ENCODE results near the gene CNMD.
"Not testable (repeated sequence)": the region's sequence is repeated elsewhere in the genome, so short reads cannot be mapped to it uniquely, and the experiment has no call there.

The CNMD gene

GRCh38 chr13:52734075-52734623 lies 5.5 kb downstream of the CNMD start:
- Mint-ChIP-seq H3K4me1 (peaks cover under 1 to 1% of the 10 kb centered on the region in 2 donors), H3K27me3 (peaks cover 22 to 28% of the 10 kb centered on the region in 2 donors), H3K27ac (no peak overlapping the region), H3K36me3 (no peaks in the 10 kb centered on the region), H3K9me3 (no peaks in the 10 kb centered on the region), H3K4me3 (no peak overlapping the region)
- DNase-seq (no peak), ATAC-seq (replicated peaks) (no peak)

- Mint-ChIP-seq H3K36me3 (no peaks in the 10 kb centered on the region), H3K4me3 (no peak overlapping the region)
Observed at GRCh38 chr13:52726258-52726657, 13.4 kb downstream of the CNMD start.

GRCh38 chr13:52725302-52725701 lies 14.3 kb downstream of the CNMD start:
- Mint-ChIP-seq H3K27me3 (peaks cover 6 to 23% of the 10 kb centered on the region in 2 donors), H3K36me3 (no peaks in the 10 kb centered on the region), H3K4me1 (no peaks in the 10 kb centered on the region), H3K27ac (no peak overlapping the region), H3K4me3 (no peak overlapping the region), H3K9me3 (peaks cover 0 to 10% of the 10 kb centered on the region in 2 donors)
- DNase-seq (no peak), ATAC-seq (replicated peaks) (no peak)

More at GRCh38 chr13:52726258-52726657, 13.4 kb downstream of the CNMD start:
- Mint-ChIP-seq H3K27ac (no peak overlapping the region), H3K4me1 (no peaks in the 10 kb centered on the region), H3K27me3 (peaks cover 7 to 26% of the 10 kb centered on the region in 2 donors), H3K9me3 (peaks cover 0 to 10% of the 10 kb centered on the region in 2 donors)
- ATAC-seq (replicated peaks) (no peak), DNase-seq (no peak)

GRCh38 chr13:52723181-52723580 lies 16.4 kb downstream of the CNMD start:
- no peaks in the 10 kb centered on the region for H3K4me1 Mint-ChIP-seq
- no peak for DNase-seq
- H3K36me3 Mint-ChIP-seq, result peaks cover 0 to 3% of the 10 kb centered on the region in 2 donors
- no peak overlapping the region for H3K4me3 Mint-ChIP-seq
- H3K27ac Mint-ChIP-seq, result no peak overlapping the region
- H3K27me3 Mint-ChIP-seq, result peaks cover 19 to 43% of the 10 kb centered on the region in 2 donors
- peaks cover 8 to 15% of the 10 kb centered on the region in 2 donors for H3K9me3 Mint-ChIP-seq
- no peak for ATAC-seq (replicated peaks)

- peaks cover 22 to 58% of the 10 kb centered on the region in 2 donors for H3K27me3 Mint-ChIP-seq
- not testable (repeated sequence) for H3K36me3 Mint-ChIP-seq; DNase-seq; H3K4me1 Mint-ChIP-seq; ATAC-seq (replicated peaks); H3K4me3 Mint-ChIP-seq; H3K27ac Mint-ChIP-seq
- peaks cover 9 to 19% of the 10 kb centered on the region in 2 donors for H3K9me3 Mint-ChIP-seq
Observed at GRCh38 chr13:52721356-52721755, 18.3 kb downstream of the CNMD start.

- not testable (repeated sequence) for H3K4me3 Mint-ChIP-seq; ATAC-seq (replicated peaks); H3K36me3 Mint-ChIP-seq; H3K4me1 Mint-ChIP-seq; DNase-seq; H3K27ac Mint-ChIP-seq
- H3K9me3 Mint-ChIP-seq, result peaks cover 8 to 19% of the 10 kb centered on the region in 2 donors
- H3K27me3 Mint-ChIP-seq, result peaks cover 22 to 58% of the 10 kb centered on the region in 2 donors
Observed at GRCh38 chr13:52720904-52721303, 18.7 kb downstream of the CNMD start.

GRCh38 chr13:52713894-52714293 lies 25.7 kb downstream of the CNMD start:
- no peaks in the 10 kb centered on the region for H3K36me3 Mint-ChIP-seq
- H3K9me3 Mint-ChIP-seq, result peaks cover 8 to 17% of the 10 kb centered on the region in 2 donors
- H3K4me3 Mint-ChIP-seq, result no peak overlapping the region
- DNase-seq (no peak), ATAC-seq (replicated peaks) (no peak)
- H3K27me3 Mint-ChIP-seq, result peaks cover 9 to 31% of the 10 kb centered on the region in 2 donors
- no peaks in the 10 kb centered on the region for H3K4me1 Mint-ChIP-seq
- no peak overlapping the region for H3K27ac Mint-ChIP-seq

GRCh38 chr13:52712385-52712784 lies 27.2 kb downstream of the CNMD start:
- no peaks in the 10 kb centered on the region for H3K36me3 Mint-ChIP-seq
- H3K4me1 Mint-ChIP-seq, result no peaks in the 10 kb centered on the region
- peaks cover 0 to 16% of the 10 kb centered on the region in 2 donors for H3K27me3 Mint-ChIP-seq
- no peak overlapping the region for H3K4me3 Mint-ChIP-seq
- ATAC-seq (replicated peaks), result no peak
- DNase-seq, result no peak
- H3K27ac Mint-ChIP-seq, result no peak overlapping the region
- H3K9me3 Mint-ChIP-seq, result peaks cover 0 to 7% of the 10 kb centered on the region in 2 donors

- ATAC-seq (replicated peaks), result no peak
- Mint-ChIP-seq H3K36me3 (no peaks in the 10 kb centered on the region), H3K9me3 (no peaks in the 10 kb centered on the region), H3K4me3 (no peak overlapping the region), H3K4me1 (no peaks in the 10 kb centered on the region), H3K27me3 (peaks cover 0 to 5% of the 10 kb centered on the region in 2 donors), H3K27ac (no peak overlapping the region)
- DNase-seq, result no peak
Observed at GRCh38 chr13:52711286-52711685, 28.3 kb downstream of the CNMD start.

- H3K4me3 Mint-ChIP-seq; H3K27me3 Mint-ChIP-seq; ATAC-seq (replicated peaks); H3K27ac Mint-ChIP-seq; H3K9me3 Mint-ChIP-seq; DNase-seq; H3K36me3 Mint-ChIP-seq; H3K4me1 Mint-ChIP-seq: not testable (repeated sequence)
Observed at GRCh38 chr13:52708266-52708665, 31.4 kb downstream of the CNMD start.

- Mint-ChIP-seq H3K36me3 (peaks cover 0 to 4% of the 10 kb centered on the region in 2 donors), H3K27ac (no peak overlapping the region), H3K4me1 (no peaks in the 10 kb centered on the region), H3K9me3 (no peaks in the 10 kb centered on the region), H3K27me3 (no peaks in the 10 kb centered on the region), H3K4me3 (no peak overlapping the region)
- ATAC-seq (replicated peaks), result no peak
- DNase-seq, result no peak
Observed at GRCh38 chr13:52707375-52707774, 32.2 kb downstream of the CNMD start.

- H3K27me3 Mint-ChIP-seq, result no peaks in the 10 kb centered on the region
- DNase-seq (no peak), ATAC-seq (replicated peaks) (no peak)
- H3K27ac Mint-ChIP-seq, result no peak overlapping the region
- H3K9me3 Mint-ChIP-seq, result no peaks in the 10 kb centered on the region
- peaks cover 6 to 9% of the 10 kb centered on the region in 2 donors for H3K4me1 Mint-ChIP-seq
- peaks cover 0 to 8% of the 10 kb centered on the region in 2 donors for H3K36me3 Mint-ChIP-seq
- no peak overlapping the region for H3K4me3 Mint-ChIP-seq
Observed at GRCh38 chr13:52706081-52706480, 33.5 kb downstream of the CNMD start.

- no peak for ATAC-seq (replicated peaks)
- no peak overlapping the region for H3K4me3 Mint-ChIP-seq
- no peak overlapping the region for H3K27ac Mint-ChIP-seq
- no peaks in the 10 kb centered on the region for H3K27me3 Mint-ChIP-seq
- H3K4me1 Mint-ChIP-seq, result peaks cover 6 to 9% of the 10 kb centered on the region in 2 donors
- H3K36me3 Mint-ChIP-seq, result peaks cover 0 to 11% of the 10 kb centered on the region in 2 donors
- H3K9me3 Mint-ChIP-seq, result no peaks in the 10 kb centered on the region
- no peak for DNase-seq
Observed at GRCh38 chr13:52703482-52703881, 36.1 kb downstream of the CNMD start.

GRCh38 chr13:52701728-52702465 lies 37.7 kb downstream of the CNMD start:
- peaks cover 6 to 9% of the 10 kb centered on the region in 2 donors for H3K4me1 Mint-ChIP-seq
- no peak overlapping the region for H3K4me3 Mint-ChIP-seq
- no peak for ATAC-seq (replicated peaks)
- no peaks in the 10 kb centered on the region for H3K9me3 Mint-ChIP-seq
- DNase-seq, result no peak
- no peaks in the 10 kb centered on the region for H3K27me3 Mint-ChIP-seq
- no peak overlapping the region for H3K27ac Mint-ChIP-seq
- H3K36me3 Mint-ChIP-seq, result peaks cover 3 to 21% of the 10 kb centered on the region in 2 donors

- ATAC-seq (replicated peaks), result no peak
- Mint-ChIP-seq H3K4me1 (peaks cover 2 to 4% of the 10 kb centered on the region in 2 donors), H3K36me3 (peaks cover 12 to 36% of the 10 kb centered on the region in 2 donors), H3K4me3 (no peak overlapping the region), H3K9me3 (no peaks in the 10 kb centered on the region), H3K27me3 (no peaks in the 10 kb centered on the region), H3K27ac (no peak overlapping the region)
- DNase-seq, result no peak
Observed at GRCh38 chr13:52696566-52696965, 43.1 kb downstream of the CNMD start.

Data from stimulated activated naive B cell treated with anti-CD40 and anti-IgM and Interleukin-4, amounts not matched to agents 10 μg/mL and 1 μg/mL and 100 μg/mL, for 72 hours (primary cell).